ENCODE data around the gene BLID. TPM values are rescaled to one million over a fixed set of nuclear protein-coding genes. Genes with fewer than 3 reads are reported as not detected.

Gene BLID, protein sequence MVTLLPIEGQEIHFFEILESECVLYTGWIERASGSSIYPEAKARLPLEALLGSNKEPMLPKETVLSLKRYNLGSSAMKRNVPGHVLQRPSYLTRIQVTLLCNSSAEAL
- not detected in 2 replicates for total RNA-seq (2022)
- percentile 18 among the genes with signal in this experiment for Bru-seq, nascent RNA
- BruChase-seq, experiment 1, labeled RNA remaining after a 6-hour chase: not detected
- BruChase-seq, experiment 2, labeled RNA remaining after a 2-hour chase: not detected
- long read RNA-seq: 0 reads

DNA sequence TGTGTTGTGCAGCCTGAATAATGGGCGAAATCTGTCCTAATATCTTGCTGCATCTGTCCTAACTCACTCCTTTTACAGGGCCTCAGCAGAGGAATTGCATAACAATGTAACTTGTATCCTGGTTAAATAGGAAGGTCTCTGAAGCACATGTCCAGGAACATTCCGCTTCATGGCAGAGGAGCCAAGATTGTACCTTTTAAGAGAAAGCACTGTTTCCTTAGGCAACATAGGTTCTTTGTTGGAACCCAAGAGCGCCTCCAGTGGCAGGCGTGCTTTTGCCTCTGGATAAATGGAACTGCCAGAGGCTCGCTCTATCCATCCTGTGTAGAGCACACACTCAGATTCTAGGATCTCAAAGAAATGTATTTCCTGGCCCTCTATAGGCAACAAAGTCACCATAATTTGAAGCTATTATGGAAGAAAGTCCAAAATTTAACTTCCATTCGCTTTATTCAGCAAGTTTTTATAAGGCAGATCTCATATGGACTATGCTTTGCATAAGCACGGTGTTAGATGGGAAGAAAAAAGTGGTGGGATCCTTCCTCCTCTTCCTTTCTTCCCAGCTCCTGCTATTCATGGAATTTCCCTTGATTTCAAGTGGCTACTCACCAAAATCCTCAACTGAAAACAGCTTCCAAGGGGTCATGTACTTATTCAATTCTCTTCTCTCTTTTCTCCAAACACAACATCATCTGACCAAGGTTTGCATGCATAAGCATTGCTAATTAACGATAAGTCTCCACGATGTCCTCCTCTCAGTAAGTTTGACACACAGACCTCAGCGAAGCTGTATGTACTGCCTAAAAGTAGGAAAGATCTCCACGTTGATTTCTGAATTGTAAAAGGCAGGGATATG is at the start of gene BLID:
Gene BLID, minus strand, starts transcription at position 692 of the 856 bp plus-strand sequence. Its CDS starts 293 bp downstream, at position 399.
- H3K4me1 Mint-ChIP-seq (ENCODE audit: low read depth, unreplicated experiment): no peaks in the 10 kb centered on the region
- intact Hi-C loops (cut with micrococcal nuclease; ENCODE audit: unreplicated experiment): loop anchor here (10.0 kb wide), 1 partner anchor 389 kb away; no protein-coding TSS in a partner anchor
- no TSS peak for BruUV-seq (replicated peaks)

DNA sequence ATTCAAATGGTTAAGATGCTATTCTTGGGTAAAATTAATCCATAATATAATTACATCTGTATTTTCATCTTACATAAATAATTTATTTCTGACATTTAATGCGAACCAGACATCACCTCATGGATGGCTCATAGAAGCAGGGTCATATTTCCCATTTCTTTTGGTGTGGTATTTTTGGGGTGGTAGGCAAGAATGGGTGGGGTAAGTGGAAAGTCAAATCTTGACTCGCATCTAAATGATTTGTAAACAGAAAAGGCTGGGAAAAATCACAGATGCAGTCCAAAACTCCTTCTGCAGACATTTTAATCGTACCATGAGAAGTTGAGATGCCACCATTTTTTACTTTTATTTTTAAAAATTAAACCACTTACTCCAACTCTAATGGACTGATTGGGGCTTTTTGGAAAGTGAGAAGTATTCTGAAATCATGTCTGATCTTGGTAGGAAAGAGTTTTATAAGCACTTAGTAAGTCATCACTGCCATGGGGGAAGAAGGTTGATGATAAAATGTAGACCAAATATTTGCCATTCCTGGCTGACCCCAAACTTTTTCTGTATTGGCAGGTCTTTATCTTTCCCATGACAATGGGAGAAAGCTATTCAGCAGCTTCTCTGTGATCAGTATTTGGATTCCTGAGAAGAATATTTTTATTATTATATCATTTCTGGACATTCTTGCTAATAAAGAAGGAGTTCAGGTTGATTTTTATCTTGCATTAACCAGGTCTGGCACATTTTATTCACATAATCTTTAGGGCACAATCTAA is 47.2 kb upstream of the BLID start:
- no peaks in the 10 kb centered on the region for H3K9me3 Mint-ChIP-seq (ENCODE audit: low read depth, unreplicated experiment)
- DNase-seq: no peak
- no peaks in the 10 kb centered on the region for H3K27me3 Mint-ChIP-seq (ENCODE audit: unreplicated experiment)
- peaks cover 16% of the 10 kb centered on the region for H3K4me1 Mint-ChIP-seq (ENCODE audit: low read depth, unreplicated experiment)
- H3K36me3 Mint-ChIP-seq (ENCODE audit: insufficient read depth, unreplicated experiment): no peaks in the 10 kb centered on the region
- CTCF ChIA-PET: no interaction called here
- TF ChIP-seq CTCF (IDR thresholded peaks at IDR 0.05; ENCODE audit: unreplicated experiment): no peak
- no peak overlapping the region for H3K4me3 Mint-ChIP-seq (ENCODE audit: low read depth, unreplicated experiment)
- no peak overlapping the region for H3K27ac Mint-ChIP-seq (ENCODE audit: unreplicated experiment)
- intact Hi-C loops (cut with micrococcal nuclease; ENCODE audit: unreplicated experiment): no loop called here
- BruUV-seq (replicated peaks): no TSS peak

More for the DNA sequence above, at the start of gene BLID:
- no peaks in the 10 kb centered on the region for H3K27me3 Mint-ChIP-seq (ENCODE audit: unreplicated experiment)
- CTCF ChIA-PET: no interaction called here
- H3K36me3 Mint-ChIP-seq (ENCODE audit: insufficient read depth, unreplicated experiment): no peaks in the 10 kb centered on the region
- DNase-seq: peak; percentile 32
- peak; percentile 26 for TF ChIP-seq CTCF (IDR thresholded peaks at IDR 0.05; ENCODE audit: unreplicated experiment)
- H3K27ac Mint-ChIP-seq (ENCODE audit: unreplicated experiment): no peak within 1 kb of the TSS
- H3K9me3 Mint-ChIP-seq (ENCODE audit: low read depth, unreplicated experiment): no peaks in the 10 kb centered on the region
- H3K4me3 Mint-ChIP-seq (ENCODE audit: low read depth, unreplicated experiment): no peak within 1 kb of the TSS

DNA sequence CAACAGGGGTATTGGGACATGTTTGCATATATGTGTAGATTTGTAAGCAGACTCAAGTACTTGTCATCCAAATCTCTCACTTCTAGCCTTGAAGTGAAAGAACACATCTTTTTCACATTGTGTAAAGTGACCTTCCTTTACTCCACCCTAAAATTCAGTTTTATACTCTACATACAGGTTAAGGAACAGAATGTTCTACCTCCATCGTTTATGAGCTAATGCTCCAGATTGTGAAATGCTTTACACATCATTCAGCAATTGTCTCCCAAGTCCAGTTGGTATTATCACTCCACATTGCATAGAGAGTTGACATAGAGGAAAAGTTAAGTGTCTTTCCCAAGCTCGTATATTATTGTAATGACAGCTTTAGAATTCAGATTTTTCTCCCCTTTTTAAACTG is 46.1 kb upstream of the BLID start:
- BruUV-seq (replicated peaks): no TSS peak
- Mint-ChIP-seq H3K9me3 (ENCODE audit: low read depth, unreplicated experiment) (no peaks in the 10 kb centered on the region), H3K27ac (ENCODE audit: unreplicated experiment) (no peak overlapping the region), H3K27me3 (ENCODE audit: unreplicated experiment) (no peaks in the 10 kb centered on the region), H3K36me3 (ENCODE audit: insufficient read depth, unreplicated experiment) (no peaks in the 10 kb centered on the region), H3K4me1 (ENCODE audit: low read depth, unreplicated experiment) (peaks cover 16% of the 10 kb centered on the region), H3K4me3 (ENCODE audit: low read depth, unreplicated experiment) (no peak overlapping the region)
- intact Hi-C loops (cut with micrococcal nuclease; ENCODE audit: unreplicated experiment): no loop called here
- TF ChIP-seq CTCF (IDR thresholded peaks at IDR 0.05; ENCODE audit: unreplicated experiment): no peak
- CTCF ChIA-PET: no interaction called here
- DNase-seq: no peak

GRCh38 chr11:122160841-122161590 is 45.0 kb upstream of the BLID start:
- intact Hi-C loops (cut with micrococcal nuclease; ENCODE audit: unreplicated experiment): no loop called here

More at GRCh38 chr11:122160841-122161590, 45.0 kb upstream of the BLID start:
- H3K4me3 Mint-ChIP-seq (ENCODE audit: low read depth, unreplicated experiment): no peak overlapping the region
- no peaks in the 10 kb centered on the region for H3K9me3 Mint-ChIP-seq (ENCODE audit: low read depth, unreplicated experiment)
- no peak for DNase-seq
- no peak overlapping the region for H3K27ac Mint-ChIP-seq (ENCODE audit: unreplicated experiment)
- H3K36me3 Mint-ChIP-seq (ENCODE audit: insufficient read depth, unreplicated experiment): no peaks in the 10 kb centered on the region
- no peaks in the 10 kb centered on the region for H3K27me3 Mint-ChIP-seq (ENCODE audit: unreplicated experiment)
- CTCF ChIA-PET: interaction anchor here (0.7 kb wide), 1 partner anchor 469 kb away, joined by 3 read pairs; no protein-coding TSS in a partner anchor
- no peak for TF ChIP-seq CTCF (IDR thresholded peaks at IDR 0.05; ENCODE audit: unreplicated experiment)
- no TSS peak for BruUV-seq (replicated peaks)
- peaks cover 27% of the 10 kb centered on the region for H3K4me1 Mint-ChIP-seq (ENCODE audit: low read depth, unreplicated experiment)

Data from Calu3 (cell line).